OCI-LY3 (cell line): ENCODE measurements around the gene LUZP4.

Source experiments
- H2AFZ ChIP-seq: fragments of 200-600, 300-600 bp; shearing (Covaris generic); 2 replicates; pipeline ENCODE4 v1.6.0; 2014; ENCODE audit warnings: antibody characterized with exemption, low read depth, low read length
- H3K27ac ChIP-seq: fragments of 200-600, 300-600 bp; sonication (generic); 2 replicates; pipeline ENCODE4 v1.5.1; 2014; ENCODE audit warnings: mild to moderate bottlenecking, low read length, moderate library complexity, mixed read lengths
- H3K27me3 ChIP-seq: fragments of 200-600, 300-600 bp; sonication (generic); 2 replicates; pipeline ENCODE4 v1.6.1; 2014; ENCODE audit warnings: low read depth, low read length, mixed read lengths
- H3K36me3 ChIP-seq: fragments of 200-600, 300-600 bp; sonication (generic); replicated peaks from 2 replicates; pipeline ENCODE3; 2014; ENCODE audit warnings: low read depth, low read length, mixed read lengths
- H3K4me1 ChIP-seq: fragments of 300-600, 200-600 bp; sonication (generic); 2 replicates; pipeline ENCODE4 v1.6.1; 2014; ENCODE audit warnings: low read length, mixed read lengths
- H3K4me2 ChIP-seq: fragments of 200-600, 300-600 bp; sonication (generic); 2 replicates; pipeline ENCODE4 v1.6.1; 2014; ENCODE audit warnings: low read length, mixed read lengths
- H3K4me3 ChIP-seq: fragments of 300-600, 200-600 bp; sonication (generic); 2 replicates; pipeline ENCODE4 v1.5.1; 2014; ENCODE audit warnings: antibody characterized with exemption, mild to moderate bottlenecking, low read length, moderate library complexity
- H3K79me2 ChIP-seq: fragments of 300-600, 200-600 bp; shearing (Covaris generic); 2 replicates; pipeline ENCODE4 v1.6.1; 2014; ENCODE audit warnings: mild to moderate bottlenecking, low read length, mixed read lengths
- H3K9ac ChIP-seq: fragments of 300-600, 200-600 bp; shearing (Covaris generic); 2 replicates; pipeline ENCODE4 v1.6.0; 2014; ENCODE audit warnings: mild to moderate bottlenecking, low read length, moderate library complexity
- H3K9me3 ChIP-seq: fragments of 200-600, 300-600 bp; shearing (Covaris generic); 2 replicates; pipeline ENCODE4 v1.6.1; 2014; ENCODE audit warnings: low read length, mixed read lengths; ENCODE audit not compliant: insufficient read depth
- H4K20me1 ChIP-seq: fragments of 200-600, 300-600 bp; sonication (generic); 2 replicates; pipeline ENCODE4 v1.6.1; 2016; ENCODE audit warnings: low read length, mixed read lengths; ENCODE audit not compliant: insufficient read depth
- CTCF ChIP-seq: fragments of 200-600, 300-600 bp; sonication (generic); IDR thresholded peaks from 2 replicates; pipeline ENCODE4 v1.5.1; 2014; ENCODE audit warnings: antibody characterized with exemption, low read length, low read depth
- EZH2phosphoT487 ChIP-seq: fragments of 200-600 bp; shearing (Covaris generic); IDR thresholded peaks from 2 replicates; pipeline ENCODE4 v1.6.1; 2018; ENCODE audit warnings: antibody characterized with exemption, mixed run types, low read depth

LUZP4 gene

GRCh38 chrX:115332832-115333231, 43.3 kb downstream of the LUZP4 start:
- peak overlapping the region; percentile 6; the same call in 1 of the 2 replicates for H3K4me2 ChIP-seq
- H3K79me2 ChIP-seq = no peaks in the 10 kb centered on the region
- TF ChIP-seq CTCF = no peak
- no peak for TF ChIP-seq EZH2phosphoT487
- no peak overlapping the region for H3K4me3 ChIP-seq
- H2AFZ ChIP-seq = no peak overlapping the region
- H3K27ac ChIP-seq = no peak overlapping the region
- no peak overlapping the region for H3K9ac ChIP-seq
- H3K9me3 ChIP-seq = no peaks in the 10 kb centered on the region
- no peaks in the 10 kb centered on the region for H4K20me1 ChIP-seq
- peaks cover 15% of the 10 kb centered on the region for H3K4me1 ChIP-seq
- no peaks in the 10 kb centered on the region for H3K36me3 ChIP-seq
- H3K27me3 ChIP-seq = no peaks in the 10 kb centered on the region

- no peak overlapping the region for H3K9ac ChIP-seq
- H2AFZ ChIP-seq = no peak overlapping the region
- H3K79me2 ChIP-seq = no peaks in the 10 kb centered on the region
- H3K4me1 ChIP-seq = peaks cover 15% of the 10 kb centered on the region
- H3K27ac ChIP-seq = no peak overlapping the region
- no peaks in the 10 kb centered on the region for H3K27me3 ChIP-seq
- H3K4me3 ChIP-seq = no peak overlapping the region
- no peaks in the 10 kb centered on the region for H4K20me1 ChIP-seq
- no peaks in the 10 kb centered on the region for H3K36me3 ChIP-seq
- H3K9me3 ChIP-seq = no peaks in the 10 kb centered on the region
- TF ChIP-seq EZH2phosphoT487 (no peak), CTCF (no peak)
- no peak overlapping the region for H3K4me2 ChIP-seq
These were observed 43.9 kb downstream of the LUZP4 start for GRCh38 chrX:115333446-115333845.

GRCh38 chrX:115337491-115338144, 48.1 kb downstream of the LUZP4 start:
- no peak overlapping the region for H3K4me3 ChIP-seq
- H3K4me1 ChIP-seq = peaks cover 6% of the 10 kb centered on the region
- no peaks in the 10 kb centered on the region for H3K36me3 ChIP-seq
- H3K9me3 ChIP-seq = no peaks in the 10 kb centered on the region
- H3K27ac ChIP-seq = no peak overlapping the region
- TF ChIP-seq EZH2phosphoT487 (no peak), CTCF (no peak)
- no peaks in the 10 kb centered on the region for H3K79me2 ChIP-seq
- no peak overlapping the region for H2AFZ ChIP-seq
- no peak overlapping the region for H3K9ac ChIP-seq
- H3K4me2 ChIP-seq = no peak overlapping the region
- H3K27me3 ChIP-seq = no peaks in the 10 kb centered on the region
- H4K20me1 ChIP-seq = no peaks in the 10 kb centered on the region

GRCh38 chrX:115339441-115340025, 50.0 kb downstream of the LUZP4 start:
- Histone ChIP-seq H4K20me1 (no peaks in the 10 kb centered on the region), H3K4me3 (no peak overlapping the region), H3K79me2 (no peaks in the 10 kb centered on the region), H3K36me3 (no peaks in the 10 kb centered on the region), H3K27me3 (no peaks in the 10 kb centered on the region), H3K4me2 (no peak overlapping the region), H3K9me3 (no peaks in the 10 kb centered on the region), H3K9ac (no peak overlapping the region), H3K27ac (no peak overlapping the region), H2AFZ (no peak overlapping the region), H3K4me1 (no peaks in the 10 kb centered on the region)
- TF ChIP-seq CTCF = no peak
